NB4 (cell line): ENCODE results near the gene RPP40.

Experiments used
- DNase-seq: peaks from one replicate; pipeline ENCODE4 v3.0.0; 2010; ENCODE audit warnings: low read depth
- H3K4me3 ChIP-seq: one replicate; pipeline ENCODE4 v1.5.1; 2011; ENCODE audit warnings: mild to moderate bottlenecking, low read depth, low read length, moderate library complexity
- CTCF ChIP-seq: IDR thresholded peaks from one replicate; pipeline ENCODE4 v1.5.1; 2012; ENCODE audit warnings: low read depth, low read length
- MAX ChIP-seq: IDR thresholded peaks from 2 replicates; pipeline ENCODE4 v1.6.1; 2011; ENCODE audit warnings: low read depth, low read length
- MYC ChIP-seq: IDR thresholded peaks from 2 replicates; pipeline ENCODE4 v1.6.1; 2011; ENCODE audit warnings: low read depth, low read length
- POLR2A ChIP-seq: IDR thresholded peaks from 2 replicates; pipeline ENCODE4 v1.6.1; 2011; ENCODE audit warnings: mild to moderate bottlenecking; ENCODE audit not compliant: insufficient read length; ENCODE audit errors: extremely low read depth

RPP40 gene

GRCh38 chr6:4962905-4963304 is 40.9 kb downstream of the RPP40 start:
- DNase-seq: no peak
- H3K4me3 ChIP-seq: no peak overlapping the region
- TF ChIP-seq MYC (no peak), CTCF (no peak), MAX (no peak), POLR2A (no peak)

- TF ChIP-seq MYC: no peak
- no peak for TF ChIP-seq MAX
- no peak for TF ChIP-seq POLR2A
- TF ChIP-seq CTCF: no peak
- H3K4me3 ChIP-seq: no peak overlapping the region
- no peak for DNase-seq
Observed at GRCh38 chr6:4961322-4962168, 42.3 kb downstream of the RPP40 start.

GRCh38 chr6:4958624-4959023 is 45.2 kb downstream of the RPP40 start:
- DNase-seq: no peak
- TF ChIP-seq CTCF (no peak), MYC (no peak), POLR2A (no peak), MAX (no peak)
- H3K4me3 ChIP-seq: no peak overlapping the region

GRCh38 chr6:4957521-4958231 is 46.2 kb downstream of the RPP40 start:
- H3K4me3 ChIP-seq: no peak overlapping the region
- TF ChIP-seq MYC: no peak
- peak; percentile 25 for TF ChIP-seq CTCF
- DNase-seq: peak; percentile 33

GRCh38 chr6:4956625-4957024 is 47.2 kb downstream of the RPP40 start:
- TF ChIP-seq CTCF (no peak), MAX (no peak), MYC (no peak), POLR2A (no peak)
- DNase-seq: no peak
- H3K4me3 ChIP-seq: no peak overlapping the region
